PFSK-1 (cell line): Measurements from ENCODE around the gene NME3.

Experiments used
- FOXP2 ChIP-seq: optimal IDR thresholded peaks from 2 replicates; pipeline ENCODE3; 2011; ENCODE audit warnings: borderline replicate concordance, control low read depth, inconsistent platforms; ENCODE audit not compliant: insufficient read depth; ENCODE audit errors: extremely low read length, extremely low read depth
- POLR2AphosphoS5 ChIP-seq: IDR thresholded peaks from 2 replicates; pipeline ENCODE4 v1.6.1; 2012; ENCODE audit warnings: low read depth, mild to moderate bottlenecking, control low read depth, low read length, moderate library complexity
- REST ChIP-seq, 2 experiments: IDR thresholded peaks; 2 replicates each; pipeline versions ENCODE4 v1.6.1 to v1.8.0; 2011 to 2012; ENCODE audit warnings: low read depth in 2 of 2, low read length in 2 of 2, control low read depth in 1 of 2, inconsistent platforms in 1 of 2, mild to moderate bottlenecking in 1 of 2, moderate library complexity in 1 of 2; ENCODE audit not compliant: insufficient read depth in 1 of 2
- SIN3A ChIP-seq: IDR thresholded peaks from 2 replicates; pipeline ENCODE4 v1.6.1; 2012; ENCODE audit warnings: mild to moderate bottlenecking, low read length, moderate library complexity, borderline replicate concordance; ENCODE audit not compliant: insufficient read depth
- TAF1 ChIP-seq: IDR thresholded peaks from 2 replicates; pipeline ENCODE4 v1.6.1; 2012; ENCODE audit warnings: low read length, control low read depth, borderline replicate concordance; ENCODE audit not compliant: insufficient read depth

The NME3 gene

GRCh38 chr16:1765826-1766225 lies 5.5 kb downstream of the NME3 start:
- TF ChIP-seq FOXP2 = no peak
- TF ChIP-seq POLR2AphosphoS5 = no peak
- no peak for TF ChIP-seq REST (IDR thresholded peaks at IDR 0.05; ENCODE audit: insufficient read depth in 1 of 2, low read depth in 2 of 2, low read length in 2 of 2)
- TF ChIP-seq SIN3A = no peak
- no peak for TF ChIP-seq TAF1

DNA sequence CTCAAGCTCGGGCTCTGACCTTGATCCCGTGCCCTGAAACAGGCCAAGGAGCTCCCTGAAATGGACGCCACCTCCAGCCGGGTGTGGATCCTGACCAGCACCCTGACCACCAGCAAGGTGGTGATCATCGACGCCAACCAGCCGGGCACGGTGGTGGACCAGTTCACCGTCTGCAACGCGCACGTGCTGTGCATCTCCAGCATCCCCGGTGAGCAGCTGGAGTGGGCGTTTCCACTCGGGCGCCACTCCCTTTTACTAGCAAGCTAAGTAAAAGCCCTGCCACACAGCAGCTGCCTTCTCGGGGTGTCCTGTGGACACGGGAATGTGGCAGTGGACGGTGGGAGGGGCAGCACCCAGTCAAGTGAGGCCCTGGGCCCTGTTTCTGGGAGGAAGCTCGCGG lies 6.4 kb downstream of the NME3 start:
- TF ChIP-seq FOXP2 = no peak
- no peak for TF ChIP-seq POLR2AphosphoS5
- TF ChIP-seq SIN3A = no peak
- no peak for TF ChIP-seq REST (IDR thresholded peaks at IDR 0.05; ENCODE audit: insufficient read depth in 1 of 2, low read depth in 2 of 2, low read length in 2 of 2)
- no peak for TF ChIP-seq TAF1

- TF ChIP-seq POLR2AphosphoS5 (no peak; the same call in none of the 2 replicates), TAF1 (no peak), FOXP2 (no peak), SIN3A (no peak), REST (IDR thresholded peaks at IDR 0.05; ENCODE audit: insufficient read depth in 1 of 2, low read depth in 2 of 2, low read length in 2 of 2) (no peak)
Measured at GRCh38 chr16:1763521-1764511, 7.5 kb downstream of the NME3 start.

GRCh38 chr16:1762879-1763520 lies 8.3 kb downstream of the NME3 start:
- TF ChIP-seq FOXP2 (no peak), POLR2AphosphoS5 (no peak; the same call in 1 of the 2 replicates), TAF1 (0 out of 2 replicates have a peak, but pooled peaks have one; percentile 33), REST (IDR thresholded peaks at IDR 0.05; ENCODE audit: insufficient read depth in 1 of 2, low read depth in 2 of 2, low read length in 2 of 2) (no peak)
